HUES64 (cell line): Measurements from ENCODE around the gene MELTF.

Experiments used
- H3K27ac ChIP-seq: 2 replicates; pipeline ENCODE4 v1.7.0; 2013; ENCODE audit warnings: low read depth, low read length, inconsistent platforms
- H3K27me3 ChIP-seq: 2 replicates; pipeline ENCODE4 v1.6.1; 2013; ENCODE audit warnings: mild to moderate bottlenecking, low read length; ENCODE audit not compliant: insufficient read depth
- H3K36me3 ChIP-seq: 2 replicates; pipeline ENCODE4 v1.6.1; 2013; ENCODE audit warnings: mild to moderate bottlenecking, low read length; ENCODE audit not compliant: insufficient read depth
- H3K4me1 ChIP-seq: 2 replicates; pipeline ENCODE4 v1.6.1; 2013; ENCODE audit warnings: mild to moderate bottlenecking, low read length, moderate library complexity; ENCODE audit not compliant: insufficient read depth
- H3K4me3 ChIP-seq: 2 replicates; pipeline ENCODE4 v1.5.1; 2013; ENCODE audit warnings: mild to moderate bottlenecking, low read length, moderate library complexity
- H3K9ac ChIP-seq: 2 replicates; pipeline ENCODE4 v1.6.1; 2013; ENCODE audit warnings: mild to moderate bottlenecking, low read depth, low read length
- H3K9me3 ChIP-seq: 2 replicates; pipeline ENCODE4 v1.6.1; 2013; ENCODE audit warnings: low read depth, low read length; ENCODE audit not compliant: insufficient read depth
- WGBS: fragments of 150-250, 120-280 bp; methylation state at CpG from one replicate; pipeline ENCODE4 v1.1.7; 2013; ENCODE audit warnings: missing lambda C conversion rate; 5-methylcytosine and 5-hydroxymethylcytosine counted together

Gene MELTF

GRCh38 chr3:196962108-196962929 is 67.3 kb downstream of the MELTF start:
- H3K4me1 ChIP-seq = peaks cover under 1% of the 10 kb centered on the region; the same call in 1 of the 2 replicates
- H3K4me3 ChIP-seq = no peak overlapping the region
- peaks cover 74% of the 10 kb centered on the region for H3K27me3 ChIP-seq
- WGBS = 91% methylated on average over 9 of the region's 9 CpGs
- no peak overlapping the region for H3K9ac ChIP-seq
- no peak overlapping the region for H3K27ac ChIP-seq
- no peaks in the 10 kb centered on the region for H3K9me3 ChIP-seq
- H3K36me3 ChIP-seq = no peaks in the 10 kb centered on the region

GRCh38 chr3:196954832-196955231 is 74.8 kb downstream of the MELTF start:
- 81% methylated on average over 7 of the region's 7 CpGs for WGBS
- peaks cover 17% of the 10 kb centered on the region for H3K27me3 ChIP-seq

More at GRCh38 chr3:196954832-196955231, 74.8 kb downstream of the MELTF start:
- Histone ChIP-seq H3K36me3 (no peaks in the 10 kb centered on the region), H3K4me3 (no peak overlapping the region), H3K9ac (no peak overlapping the region), H3K27ac (no peak overlapping the region), H3K4me1 (no peaks in the 10 kb centered on the region), H3K9me3 (no peaks in the 10 kb centered on the region)
